Measurements from ENCODE around the gene SMARCAL1. TPM values are rescaled to one million over a fixed set of nuclear protein-coding genes. Genes with fewer than 3 reads are reported as not detected.

The SMARCAL1 gene
- total and polyA plus RNA-seq, 2 of the 13 experiments (the other 11 are each of a cell fraction or from before 2014, with no cell fraction given): 12.7 to 21.3 TPM

DNA sequence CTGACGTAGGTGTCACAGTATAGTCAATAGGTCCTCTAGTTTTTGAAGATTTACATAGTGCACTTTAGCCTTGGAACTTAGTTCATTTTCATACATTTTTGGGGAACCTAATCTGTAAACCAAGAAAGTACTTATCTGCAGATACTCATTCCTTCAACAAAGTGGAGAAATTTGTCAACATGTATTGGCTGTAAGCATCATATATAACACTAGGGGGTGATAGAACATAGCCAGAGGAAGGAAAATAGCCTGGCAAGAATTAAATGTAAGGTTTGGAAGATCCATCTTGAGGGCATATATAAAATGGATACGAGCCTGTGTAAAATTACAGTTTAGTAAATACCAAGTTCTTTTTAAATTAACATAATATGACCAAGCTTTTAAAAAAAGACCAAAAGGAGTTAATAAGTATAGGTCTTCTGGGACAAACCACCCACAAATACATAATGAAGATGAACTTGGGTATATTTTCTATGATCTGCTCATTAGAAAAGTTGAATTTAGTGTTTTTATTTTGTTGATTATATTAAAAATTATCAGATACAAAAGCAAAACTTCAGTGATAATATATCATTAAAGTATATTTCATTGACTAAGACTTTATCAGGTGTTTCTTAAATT, 104.6 kb downstream of the SMARCAL1 start (continued):
- TF ChIP-seq, protein P1, sequence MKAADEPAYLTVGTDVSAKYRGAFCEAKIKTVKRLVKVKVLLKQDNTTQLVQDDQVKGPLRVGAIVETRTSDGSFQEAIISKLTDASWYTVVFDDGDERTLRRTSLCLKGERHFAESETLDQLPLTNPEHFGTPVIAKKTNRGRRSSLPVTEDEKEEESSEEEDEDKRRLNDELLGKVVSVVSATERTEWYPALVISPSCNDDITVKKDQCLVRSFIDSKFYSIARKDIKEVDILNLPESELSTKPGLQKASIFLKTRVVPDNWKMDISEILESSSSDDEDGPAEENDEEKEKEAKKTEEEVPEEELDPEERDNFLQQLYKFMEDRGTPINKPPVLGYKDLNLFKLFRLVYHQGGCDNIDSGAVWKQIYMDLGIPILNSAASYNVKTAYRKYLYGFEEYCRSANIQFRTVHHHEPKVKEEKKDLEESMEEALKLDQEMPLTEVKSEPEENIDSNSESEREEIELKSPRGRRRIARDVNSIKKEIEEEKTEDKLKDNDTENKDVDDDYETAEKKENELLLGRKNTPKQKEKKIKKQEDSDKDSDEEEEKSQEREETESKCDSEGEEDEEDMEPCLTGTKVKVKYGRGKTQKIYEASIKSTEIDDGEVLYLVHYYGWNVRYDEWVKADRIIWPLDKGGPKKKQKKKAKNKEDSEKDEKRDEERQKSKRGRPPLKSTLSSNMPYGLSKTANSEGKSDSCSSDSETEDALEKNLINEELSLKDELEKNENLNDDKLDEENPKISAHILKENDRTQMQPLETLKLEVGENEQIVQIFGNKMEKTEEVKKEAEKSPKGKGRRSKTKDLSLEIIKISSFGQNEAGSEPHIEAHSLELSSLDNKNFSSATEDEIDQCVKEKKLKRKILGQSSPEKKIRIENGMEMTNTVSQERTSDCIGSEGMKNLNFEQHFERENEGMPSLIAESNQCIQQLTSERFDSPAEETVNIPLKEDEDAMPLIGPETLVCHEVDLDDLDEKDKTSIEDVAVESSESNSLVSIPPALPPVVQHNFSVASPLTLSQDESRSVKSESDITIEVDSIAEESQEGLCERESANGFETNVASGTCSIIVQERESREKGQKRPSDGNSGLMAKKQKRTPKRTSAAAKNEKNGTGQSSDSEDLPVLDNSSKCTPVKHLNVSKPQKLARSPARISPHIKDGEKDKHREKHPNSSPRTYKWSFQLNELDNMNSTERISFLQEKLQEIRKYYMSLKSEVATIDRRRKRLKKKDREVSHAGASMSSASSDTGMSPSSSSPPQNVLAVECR (CRISPR knock-in tag; IDR thresholded peaks at IDR 0.05; ENCODE audit: borderline replicate concordance): no peak
- TF ChIP-seq ZNF850 (CRISPR knock-in tag; conservative IDR thresholded peaks at IDR 0.05) (no peak), ZNF441 (CRISPR knock-in tag; IDR thresholded peaks at IDR 0.05; ENCODE audit: borderline replicate concordance) (no peak), HDAC2 (CRISPR knock-in tag; IDR thresholded peaks at IDR 0.05) (no peak), ZNF484 (CRISPR knock-in tag; IDR thresholded peaks at IDR 0.05; ENCODE audit: borderline replicate concordance, low read depth) (no peak), ZNF180 (CRISPR knock-in tag; IDR thresholded peaks at IDR 0.05; ENCODE audit: borderline replicate concordance, low read depth) (no peak), MIXL1 (CRISPR knock-in tag; IDR thresholded peaks at IDR 0.05) (peak; percentile 45; the same call in 1 of the 2 replicates), GABPB1 (CRISPR knock-in tag; IDR thresholded peaks at IDR 0.05) (no peak), ZNF24 (IDR thresholded peaks at IDR 0.05) (0 out of 2 replicates have a peak, but pooled peaks have one; percentile 43), ATF7-NPFF (CRISPR knock-in tag; IDR thresholded peaks at IDR 0.05; ENCODE audit: low read depth) (no peak), NFE2L2 (IDR thresholded peaks at IDR 0.05; ENCODE audit: low read length) (no peak), FOXA1 (IDR thresholded peaks at IDR 0.05) (no peak), FOXA1 (CRISPR knock-in tag; IDR thresholded peaks at IDR 0.05) (peak; percentile 79), ZNF335 (CRISPR knock-in tag; IDR thresholded peaks at IDR 0.05) (no peak), ZBTB1 (CRISPR knock-in tag; IDR thresholded peaks at IDR 0.05; ENCODE audit: borderline replicate concordance) (no peak), ATF1 (CRISPR knock-in tag; IDR thresholded peaks at IDR 0.05) (peak; percentile 43; the same call in 1 of the 2 replicates), HNRNPH1 (optimal IDR thresholded peaks at IDR 0.05; ENCODE audit: low read depth, low read length) (no peak), STAG1 (CRISPR knock-in tag; IDR thresholded peaks at IDR 0.05) (peak; percentile 97), SMC3 (IDR thresholded peaks at IDR 0.05; ENCODE audit: low read length) (peak; percentile 97), ELF4 (CRISPR knock-in tag; IDR thresholded peaks at IDR 0.05; ENCODE audit: borderline replicate concordance) (no peak), ZNF337 (CRISPR knock-in tag; IDR thresholded peaks at IDR 0.05; ENCODE audit: borderline replicate concordance, low read depth) (no peak), BCL6 (CRISPR knock-in tag; IDR thresholded peaks at IDR 0.05) (peak; percentile 19; the same call in 1 of the 2 replicates), ZNF530 (CRISPR knock-in tag; IDR thresholded peaks at IDR 0.05; ENCODE audit: low read depth) (no peak)
- TF ChIP-seq, protein P2, sequence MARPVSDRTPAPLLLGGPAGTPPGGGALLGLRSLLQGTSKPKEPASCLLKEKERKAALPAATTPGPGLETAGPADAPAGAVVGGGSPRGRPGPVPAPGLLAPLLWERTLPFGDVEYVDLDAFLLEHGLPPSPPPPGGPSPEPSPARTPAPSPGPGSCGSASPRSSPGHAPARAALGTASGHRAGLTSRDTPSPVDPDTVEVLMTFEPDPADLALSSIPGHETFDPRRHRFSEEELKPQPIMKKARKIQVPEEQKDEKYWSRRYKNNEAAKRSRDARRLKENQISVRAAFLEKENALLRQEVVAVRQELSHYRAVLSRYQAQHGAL (CRISPR knock-in tag; IDR thresholded peaks at IDR 0.05; ENCODE audit: not compliant biosample characterization): no peak
- TF ChIP-seq, protein P3, sequence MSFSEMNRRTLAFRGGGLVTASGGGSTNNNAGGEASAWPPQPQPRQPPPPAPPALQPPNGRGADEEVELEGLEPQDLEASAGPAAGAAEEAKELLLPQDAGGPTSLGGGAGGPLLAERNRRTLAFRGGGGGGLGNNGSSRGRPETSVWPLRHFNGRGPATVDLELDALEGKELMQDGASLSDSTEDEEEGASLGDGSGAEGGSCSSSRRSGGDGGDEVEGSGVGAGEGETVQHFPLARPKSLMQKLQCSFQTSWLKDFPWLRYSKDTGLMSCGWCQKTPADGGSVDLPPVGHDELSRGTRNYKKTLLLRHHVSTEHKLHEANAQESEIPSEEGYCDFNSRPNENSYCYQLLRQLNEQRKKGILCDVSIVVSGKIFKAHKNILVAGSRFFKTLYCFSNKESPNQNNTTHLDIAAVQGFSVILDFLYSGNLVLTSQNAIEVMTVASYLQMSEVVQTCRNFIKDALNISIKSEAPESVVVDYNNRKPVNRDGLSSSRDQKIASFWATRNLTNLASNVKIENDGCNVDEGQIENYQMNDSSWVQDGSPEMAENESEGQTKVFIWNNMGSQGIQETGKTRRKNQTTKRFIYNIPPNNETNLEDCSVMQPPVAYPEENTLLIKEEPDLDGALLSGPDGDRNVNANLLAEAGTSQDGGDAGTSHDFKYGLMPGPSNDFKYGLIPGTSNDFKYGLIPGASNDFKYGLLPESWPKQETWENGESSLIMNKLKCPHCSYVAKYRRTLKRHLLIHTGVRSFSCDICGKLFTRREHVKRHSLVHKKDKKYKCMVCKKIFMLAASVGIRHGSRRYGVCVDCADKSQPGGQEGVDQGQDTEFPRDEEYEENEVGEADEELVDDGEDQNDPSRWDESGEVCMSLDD (CRISPR knock-in tag; IDR thresholded peaks at IDR 0.05; ENCODE audit: borderline replicate concordance): no peak
